ENCODE data around the gene RPL28.
A peak's percentile ranks its signal among the peaks of the same experiment; 100 is the strongest.

The RPL28 gene

GRCh38 chr19:55353803-55354697 is 31.7 kb upstream of the RPL28 start:
- peak; percentile 93 for DNase-seq (ENCODE audit: low spot score)

- no peak for DNase-seq (ENCODE audit: low spot score)
Observed at GRCh38 chr19:55354698-55355212, 31.0 kb upstream of the RPL28 start, which contains the start of gene COX6B2. COX6B2 (minus strand) TSS chr19:55354719; CDS start chr19:55354521, 198 bp downstream.

DNA sequence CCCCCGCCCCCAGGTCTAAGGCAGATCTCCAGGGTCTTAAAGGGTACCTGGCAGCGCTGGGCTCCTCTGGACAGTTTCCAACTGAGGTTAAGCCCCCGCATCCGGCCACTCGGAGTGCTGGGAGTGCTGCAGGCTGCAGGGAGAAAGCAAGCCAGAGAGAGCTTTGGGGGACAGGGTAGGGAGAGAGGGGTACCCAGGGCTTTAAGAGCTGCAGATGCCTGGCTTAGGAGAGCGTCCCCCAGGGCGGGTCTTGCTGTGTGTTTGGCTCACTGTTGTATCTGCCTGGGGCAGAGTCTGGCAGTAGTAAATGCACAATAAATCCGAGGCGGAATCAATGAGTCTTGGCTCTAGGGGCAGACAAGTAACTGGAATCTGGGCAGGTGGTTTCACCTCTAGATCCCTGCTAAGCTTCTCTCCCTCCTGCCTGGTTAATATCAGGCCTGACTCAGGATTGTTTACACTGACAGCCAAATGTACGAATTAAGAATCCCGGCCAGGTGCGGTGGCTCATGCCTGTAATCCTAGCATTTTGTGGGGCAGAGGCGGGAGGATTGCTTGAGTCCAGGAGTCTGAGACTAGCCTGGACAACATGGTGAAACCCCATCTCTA is 30.4 kb upstream of the RPL28 start:
- no peak for DNase-seq (ENCODE audit: low spot score)

GRCh38 chr19:55358493-55358892 is 27.2 kb upstream of the RPL28 start:
- no peak for DNase-seq (ENCODE audit: low spot score)

DNA sequence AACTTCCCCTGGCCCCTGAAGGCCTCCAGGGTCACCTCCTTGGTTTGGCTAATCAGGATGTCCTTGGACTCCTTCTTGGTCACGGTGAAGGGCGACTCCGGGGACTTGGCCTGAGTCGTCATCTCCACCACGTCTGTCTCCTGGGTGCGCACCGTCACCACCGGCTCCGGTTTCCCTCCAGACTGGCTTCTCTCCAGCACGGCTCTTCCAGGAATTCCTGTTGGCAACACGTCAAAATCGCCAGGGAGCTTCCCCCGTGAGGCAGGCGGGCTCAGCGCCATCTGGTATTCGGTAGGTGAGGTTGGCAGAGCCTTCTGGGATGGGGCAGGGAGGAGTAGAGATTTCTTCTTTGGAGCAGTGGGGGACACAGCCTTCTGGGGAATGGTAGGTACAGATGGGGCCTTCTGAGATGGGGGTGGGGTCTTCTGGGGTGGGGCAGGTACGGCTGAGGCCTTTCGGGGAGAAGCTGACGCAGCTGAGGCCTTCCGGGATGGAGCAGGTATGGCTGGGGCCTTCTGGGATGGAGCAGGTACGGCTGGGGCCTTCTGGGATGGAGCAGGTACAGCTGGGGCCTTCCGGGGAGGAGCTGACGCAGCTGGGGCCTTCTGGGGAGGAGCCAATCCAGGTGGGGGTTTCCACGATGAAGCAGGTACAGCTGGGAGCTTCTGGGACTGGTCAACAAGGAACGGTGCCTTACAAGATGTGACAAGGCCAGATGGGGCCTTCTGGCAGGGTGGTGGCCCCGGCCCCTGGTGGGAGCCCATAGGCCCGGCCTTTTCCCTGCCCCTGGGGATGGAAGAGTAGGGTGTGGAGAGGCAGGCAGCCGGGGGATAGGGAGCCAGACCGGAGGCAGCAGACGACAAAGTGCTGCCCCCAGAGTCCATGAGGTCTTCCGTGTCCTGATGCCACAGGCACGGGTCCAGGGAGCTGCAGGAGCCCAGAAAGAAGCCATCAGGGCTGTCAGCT is 26.5 kb upstream of the RPL28 start:
- DNase-seq (ENCODE audit: low spot score) = no peak

- no peak for DNase-seq (ENCODE audit: low spot score)
Observed at GRCh38 chr19:55360902-55361301, 24.8 kb upstream of the RPL28 start.

- DNase-seq (ENCODE audit: low spot score) = no peak
Observed at GRCh38 chr19:55362174-55362989, 23.4 kb upstream of the RPL28 start.

DNA sequence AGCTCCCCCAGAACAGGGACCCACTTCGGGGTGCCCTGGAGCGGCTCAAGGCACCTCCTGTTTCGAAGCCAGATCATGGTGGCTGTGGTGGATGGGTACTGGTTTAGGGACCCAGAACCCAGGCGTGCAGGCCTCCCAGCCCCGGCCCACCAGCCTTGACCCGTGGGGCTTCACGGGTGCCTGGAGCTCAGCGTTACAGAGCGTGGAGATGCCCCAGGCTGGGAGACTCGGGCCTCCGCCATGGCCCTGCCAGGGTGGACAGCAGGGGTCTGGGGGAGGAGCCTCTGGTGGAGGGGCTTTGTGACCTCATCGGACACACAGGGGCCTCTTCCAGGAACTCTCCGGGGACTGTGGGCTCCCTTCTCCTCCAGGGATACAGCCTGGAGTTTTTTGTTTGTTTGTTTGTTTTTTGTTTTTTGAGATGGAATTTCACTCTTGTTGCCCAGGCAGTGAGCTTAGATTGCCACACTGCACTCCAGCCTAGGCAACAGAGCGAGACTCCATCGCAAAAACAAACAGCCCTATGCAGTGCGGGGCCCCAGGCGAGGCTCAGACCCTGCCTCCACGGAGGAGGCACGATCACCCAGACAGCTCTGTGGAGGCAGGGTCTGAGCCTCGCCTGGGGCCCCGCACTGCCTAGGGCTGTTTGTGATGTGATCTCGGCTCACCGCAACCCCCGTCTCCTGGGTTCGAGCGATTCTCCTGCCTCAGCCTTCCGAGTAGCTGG is 22.6 kb upstream of the RPL28 start, which contains the start of gene GARIN5B:
Gene GARIN5B (minus strand): TSS at position 271 of the 727 bp plus-strand sequence. CDS start 194 bp downstream, at position 77.
- no peak for DNase-seq (ENCODE audit: low spot score)

DNA sequence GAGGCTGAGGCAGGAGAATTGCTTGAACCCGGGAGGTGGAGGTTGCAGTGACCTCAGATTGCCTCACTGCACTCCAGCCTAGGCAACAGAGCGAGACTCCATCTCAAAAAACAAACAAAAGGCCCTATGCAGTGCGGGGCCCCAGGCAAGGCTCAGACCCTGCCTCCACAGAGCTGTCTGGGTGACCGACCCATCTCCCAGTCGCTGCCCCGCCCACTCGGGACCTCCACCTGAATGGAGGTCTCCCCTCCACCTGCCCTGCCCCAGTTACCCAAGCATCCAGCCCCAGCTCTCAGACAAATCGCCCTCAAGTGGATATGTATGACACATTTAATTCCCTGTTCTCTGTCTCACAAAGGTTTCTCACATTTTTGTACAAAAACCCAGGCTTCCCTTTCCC is 20.5 kb upstream of the RPL28 start:
- DNase-seq (ENCODE audit: low spot score) = no peak

- DNase-seq (ENCODE audit: low spot score) = no peak
Observed at GRCh38 chr19:55365964-55366363, 19.8 kb upstream of the RPL28 start.

GRCh38 chr19:55366790-55367189 is 18.9 kb upstream of the RPL28 start:
- no peak for DNase-seq (ENCODE audit: low spot score)

- DNase-seq (ENCODE audit: low spot score) = no peak
Observed at GRCh38 chr19:55368106-55368505, 17.6 kb upstream of the RPL28 start.

DNA sequence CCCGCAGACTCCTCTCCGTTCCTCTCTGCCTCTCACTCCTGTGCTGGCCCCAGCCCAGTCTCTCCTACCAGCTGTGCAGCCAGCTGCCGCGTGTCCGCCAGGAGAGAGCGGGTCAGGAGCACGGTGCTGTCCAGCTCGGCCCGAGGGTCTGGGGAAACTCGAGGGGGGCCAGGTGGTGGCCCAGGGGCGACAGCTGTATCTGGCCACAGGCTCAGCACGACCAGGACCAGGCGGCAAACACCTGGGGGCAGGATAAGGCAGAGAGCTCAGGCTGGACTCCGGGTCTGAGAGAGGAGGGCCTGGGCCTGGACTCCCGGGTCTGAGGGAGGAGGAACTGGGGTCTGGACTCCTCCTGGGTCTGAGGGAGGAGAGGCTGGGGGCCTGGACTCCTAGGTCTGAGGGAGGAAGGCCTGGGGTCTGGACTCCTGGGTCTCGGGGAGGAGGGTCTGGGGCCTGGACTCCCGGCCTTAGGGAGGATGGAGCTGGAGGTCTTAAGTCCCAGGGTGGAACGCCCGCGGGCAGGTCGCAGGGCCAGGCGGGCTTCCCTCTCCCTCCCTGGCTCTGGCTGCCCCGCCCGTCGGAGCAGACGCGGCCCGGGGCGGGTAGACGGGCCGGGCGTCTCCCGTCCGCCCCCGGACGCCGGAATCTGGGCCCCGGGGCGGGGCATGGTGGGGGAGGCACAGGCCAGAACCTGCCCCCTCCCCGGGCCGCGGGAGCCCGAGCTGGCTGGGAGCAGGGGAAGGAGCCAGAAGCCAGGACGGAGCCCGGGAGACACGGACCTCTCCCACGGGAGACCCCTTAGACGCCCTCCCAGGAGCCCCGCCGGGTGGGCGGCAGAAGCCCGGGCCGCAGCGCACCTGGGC is 16.8 kb upstream of the RPL28 start:
- peak; percentile 61 for DNase-seq (ENCODE audit: low spot score)

DNA sequence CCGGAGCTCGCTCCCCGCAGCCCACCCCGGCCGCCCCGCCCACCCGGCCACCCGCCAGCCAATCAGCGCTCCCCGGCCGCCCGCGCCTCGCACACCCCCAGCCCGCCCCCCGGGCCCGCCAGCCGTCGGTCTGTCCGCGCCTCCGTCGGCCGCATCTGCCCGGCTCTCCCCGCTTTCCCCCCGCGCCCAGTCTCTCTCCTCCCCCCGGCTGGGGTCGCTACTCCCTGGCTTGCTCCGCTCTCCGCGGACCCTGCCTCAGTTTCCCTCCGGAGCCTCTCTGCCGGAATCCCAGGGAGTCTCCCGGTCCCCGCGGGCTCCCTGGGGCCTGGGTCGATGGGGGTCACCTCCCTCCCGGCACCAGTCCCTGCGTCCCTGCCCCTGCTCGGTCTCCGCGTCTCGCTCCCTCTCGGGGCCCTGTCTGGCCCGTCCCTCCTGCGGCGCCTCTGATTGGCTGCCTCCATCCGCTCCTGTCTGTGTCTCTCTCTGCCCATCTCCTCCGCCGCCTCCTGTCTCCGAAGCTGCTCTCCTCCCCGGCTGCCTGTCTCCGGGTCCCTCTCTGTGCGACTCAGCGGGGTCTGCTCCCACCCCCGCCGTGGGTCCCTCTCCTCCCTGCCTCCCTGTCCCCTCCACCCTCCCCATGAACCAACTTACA is 16.0 kb upstream of the RPL28 start:
- DNase-seq (ENCODE audit: low spot score) = peak; percentile 91

DNA sequence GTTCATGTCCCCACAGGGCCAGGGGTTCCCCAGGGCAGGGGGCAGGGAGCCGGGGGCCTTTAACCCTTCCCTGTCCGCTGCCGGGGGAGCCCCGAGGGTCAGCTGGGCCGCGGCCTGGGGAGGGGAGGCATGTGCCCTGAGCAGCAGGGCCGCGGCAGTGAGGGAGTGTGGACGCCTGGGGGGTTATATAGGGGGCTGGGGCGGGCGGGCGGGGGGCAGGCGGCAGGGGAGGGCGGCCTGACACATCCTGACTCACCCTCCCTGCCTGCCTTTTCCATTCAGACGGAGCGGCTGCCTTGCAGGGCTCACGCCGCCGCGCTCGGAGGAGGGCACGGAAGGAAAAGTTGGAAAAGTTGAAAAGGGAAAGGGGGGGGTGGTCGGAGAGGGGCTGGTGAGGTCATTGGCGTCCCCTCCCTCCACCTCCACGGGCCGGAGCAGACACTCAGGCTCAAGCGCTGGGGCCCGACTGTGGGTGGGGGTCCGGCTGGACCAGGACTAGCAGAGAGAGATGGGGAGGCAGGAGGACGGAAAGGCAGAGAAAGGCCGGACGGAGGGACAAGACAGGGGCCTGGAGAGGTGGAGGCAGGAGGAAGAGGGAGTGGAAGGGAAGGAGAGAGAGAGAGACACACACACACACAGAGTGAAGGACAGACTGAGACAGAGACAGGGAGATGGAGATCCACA is 15.3 kb upstream of the RPL28 start, which contains the start of gene IL11:
Gene IL11 (minus strand): TSS at position 159 of the 684 bp plus-strand sequence. CDS start 153 bp downstream, at position 6.
- no peak for DNase-seq (ENCODE audit: low spot score)

DNA sequence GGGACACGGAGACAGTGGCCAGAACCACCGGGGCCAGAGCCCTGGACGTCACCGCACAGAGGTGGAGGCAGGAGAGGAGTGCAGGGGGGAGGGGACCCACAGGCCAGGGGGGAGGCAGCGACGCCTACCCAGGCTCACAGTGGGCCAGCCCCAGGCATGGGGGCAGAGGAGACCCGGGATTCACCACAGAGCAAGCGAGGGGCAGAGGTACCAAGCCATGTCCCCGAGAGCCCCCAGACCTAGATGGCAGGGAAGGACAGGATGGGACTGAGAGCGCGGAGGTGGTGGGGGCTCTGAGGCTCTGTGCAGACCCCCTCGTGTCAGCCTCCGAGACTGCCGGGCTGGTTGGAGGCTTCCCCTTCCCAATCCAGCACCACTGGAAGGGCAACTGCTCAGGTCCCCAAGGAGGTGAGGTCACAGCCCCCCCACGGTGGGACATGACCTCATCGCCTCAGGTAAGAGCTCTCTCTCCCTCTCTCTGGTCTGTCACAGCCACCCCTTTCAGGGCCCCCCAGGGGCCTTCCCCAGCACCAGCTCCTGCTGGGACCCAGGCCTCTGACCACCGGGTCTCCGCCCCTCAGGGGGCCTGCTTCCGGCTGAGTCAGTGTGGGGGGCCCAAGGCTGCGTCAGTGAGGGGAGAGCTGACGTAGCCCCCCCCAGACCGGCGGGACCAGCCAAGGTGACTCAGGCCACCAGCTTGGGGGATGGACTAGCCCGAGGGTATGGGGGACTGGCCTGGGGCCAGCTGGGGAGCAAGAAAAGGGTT is 13.2 kb upstream of the RPL28 start:
- DNase-seq (ENCODE audit: low spot score) = no peak

GRCh38 chr19:55373306-55373992 is 12.3 kb upstream of the RPL28 start:
- no peak for DNase-seq (ENCODE audit: low spot score)
